ENCODE data around the gene SHISA9.

Gene SHISA9

DNA sequence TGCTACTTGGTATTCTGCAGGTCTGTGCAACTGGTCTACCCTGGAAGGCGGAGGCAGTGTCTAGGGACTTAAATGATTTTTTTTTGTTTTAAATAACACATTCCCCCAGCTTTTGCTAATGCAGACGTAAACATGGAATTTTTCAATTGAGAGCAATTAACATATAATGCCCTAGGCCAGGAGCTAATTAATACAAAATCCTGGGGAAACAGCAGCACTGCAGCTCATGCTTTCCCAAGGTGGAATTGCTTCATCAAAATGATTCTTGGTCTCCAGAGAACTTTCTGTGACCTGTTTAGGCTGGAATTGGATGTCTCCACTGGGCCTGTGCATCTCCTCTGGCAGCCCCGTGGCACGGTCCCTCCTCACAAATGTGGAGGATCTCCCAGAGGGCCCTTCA lies 50.6 kb downstream of the SHISA9 start:
- no peak for DNase-seq (ENCODE audit: low read depth in 2 of 2)

DNA sequence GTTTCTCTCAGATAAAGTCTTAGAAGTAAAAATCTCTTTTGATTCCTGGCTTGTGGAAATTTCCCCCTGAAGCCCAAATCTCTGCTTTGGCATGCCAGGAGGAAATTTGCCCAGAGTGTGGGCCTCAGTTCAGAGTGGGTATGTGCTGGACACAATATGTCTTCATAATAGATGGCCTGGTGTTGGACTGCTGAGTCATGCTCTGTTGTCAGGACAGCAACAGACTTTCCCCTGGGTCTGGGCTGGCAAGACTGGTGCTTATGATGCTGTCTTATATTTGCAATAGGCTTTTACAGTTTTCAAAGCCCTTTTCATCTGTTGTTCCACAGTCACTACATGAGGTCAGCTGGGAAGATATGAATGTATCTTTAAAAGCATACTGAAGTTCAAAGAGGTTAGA lies 57.0 kb downstream of the SHISA9 start:
- DNase-seq (ENCODE audit: low read depth in 2 of 2), result no peak

DNA sequence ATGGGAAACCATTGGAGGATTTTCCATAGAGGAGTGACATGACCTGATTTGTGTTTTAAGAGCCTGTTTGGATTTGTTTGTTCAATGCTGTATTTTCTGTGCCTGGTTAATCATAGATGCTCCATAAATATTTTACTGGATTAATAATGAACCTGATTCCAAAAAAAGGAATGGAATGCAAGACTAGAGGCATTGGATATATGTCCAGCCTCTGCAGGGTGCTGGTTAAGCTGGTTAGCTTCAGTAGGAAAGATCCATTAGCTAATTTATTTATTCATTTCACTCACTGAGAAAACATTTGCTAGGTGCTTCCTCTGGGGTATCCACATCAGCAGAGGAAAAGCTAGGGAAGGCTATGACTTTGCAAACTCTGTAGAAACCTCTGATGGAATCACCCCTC lies 57.7 kb downstream of the SHISA9 start:
- no peak for DNase-seq (ENCODE audit: low read depth in 2 of 2)

DNA sequence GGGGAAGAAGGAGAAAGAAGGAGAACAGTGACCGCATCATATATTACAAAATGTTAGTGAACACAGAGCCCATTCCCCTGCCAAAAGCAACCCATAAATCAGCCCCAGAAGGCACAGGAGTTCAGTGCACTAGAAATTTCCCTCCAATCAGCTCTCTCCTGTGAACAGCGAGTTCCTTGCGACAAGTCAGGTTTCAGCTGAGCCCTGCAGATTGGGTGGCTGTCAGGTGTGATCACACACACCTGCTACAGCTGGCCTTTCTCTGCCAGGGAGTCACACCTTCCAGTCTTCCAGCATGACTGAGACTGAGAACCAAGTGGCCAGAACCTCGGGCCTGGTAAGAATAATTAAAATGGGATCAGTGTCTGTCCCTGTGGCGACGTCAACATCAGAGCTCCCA lies 60.2 kb downstream of the SHISA9 start:
- no peak for DNase-seq (ENCODE audit: low read depth in 2 of 2)

DNA sequence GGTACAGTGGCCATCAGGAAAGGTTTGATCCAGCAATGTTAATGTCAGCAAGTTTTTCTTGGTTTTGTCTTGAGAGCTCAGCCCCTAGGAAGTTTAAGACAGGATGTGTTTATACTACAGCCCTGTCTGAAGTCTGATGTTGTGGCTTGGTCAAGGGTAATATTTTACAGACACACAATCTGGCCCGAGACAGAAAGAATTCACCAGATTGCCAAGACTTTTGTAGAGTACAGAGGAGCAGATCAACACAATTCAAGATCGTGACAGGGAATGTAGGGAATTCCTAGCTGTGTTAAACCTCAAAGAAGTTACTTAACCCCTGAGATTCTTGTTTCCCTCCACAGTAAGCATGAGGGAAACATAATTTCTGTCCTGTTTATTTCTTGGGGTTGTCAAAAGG lies 63.1 kb downstream of the SHISA9 start:
- DNase-seq (ENCODE audit: low read depth in 2 of 2), result no peak

DNA sequence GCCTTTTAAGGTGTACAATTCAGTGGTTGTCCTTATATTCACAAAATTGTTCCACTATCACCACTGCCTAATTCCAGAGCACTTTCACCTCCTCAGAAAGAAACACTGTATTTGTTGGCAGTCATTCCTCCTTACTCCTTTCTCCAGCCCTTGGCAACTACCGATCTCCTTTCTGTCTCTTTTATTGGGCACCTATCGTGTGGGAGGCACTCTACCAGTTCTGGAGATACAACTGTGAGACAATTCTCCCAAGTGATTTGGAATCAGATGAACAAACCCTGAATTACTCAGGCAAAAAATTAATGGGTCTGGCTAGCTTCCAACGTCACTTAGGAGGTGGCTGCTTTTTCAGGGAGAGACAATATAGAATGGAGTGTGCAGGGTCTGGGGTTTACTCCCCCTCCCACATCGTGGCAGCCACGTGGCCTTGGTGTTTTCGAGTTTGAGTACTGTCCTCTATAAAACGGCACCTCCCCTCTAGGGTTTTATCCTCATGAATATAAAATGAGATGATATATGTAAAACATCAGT lies 63.9 kb downstream of the SHISA9 start:
- no peak for DNase-seq (ENCODE audit: low read depth in 2 of 2)

DNA sequence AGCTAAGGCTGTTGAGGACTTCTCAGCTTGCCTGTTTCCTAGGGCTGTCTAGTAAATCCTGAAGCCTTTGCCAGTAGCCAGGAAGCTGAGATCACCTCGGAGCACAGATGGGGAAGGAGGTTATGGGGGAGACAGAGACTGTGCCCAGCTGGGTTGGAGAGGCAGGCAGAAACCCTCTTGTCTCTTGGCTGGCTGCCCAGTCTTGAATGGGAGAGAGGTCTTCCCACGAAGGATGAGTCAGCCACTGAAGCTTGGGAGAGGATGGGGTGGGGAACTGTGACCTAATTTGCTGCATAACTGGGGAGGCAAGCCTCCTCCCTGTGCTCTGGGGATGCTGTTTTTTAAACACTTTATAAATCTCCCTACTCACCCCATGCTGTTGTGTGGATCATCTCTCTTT lies 69.8 kb downstream of the SHISA9 start:
- no peak for DNase-seq (ENCODE audit: low read depth in 2 of 2)

DNA sequence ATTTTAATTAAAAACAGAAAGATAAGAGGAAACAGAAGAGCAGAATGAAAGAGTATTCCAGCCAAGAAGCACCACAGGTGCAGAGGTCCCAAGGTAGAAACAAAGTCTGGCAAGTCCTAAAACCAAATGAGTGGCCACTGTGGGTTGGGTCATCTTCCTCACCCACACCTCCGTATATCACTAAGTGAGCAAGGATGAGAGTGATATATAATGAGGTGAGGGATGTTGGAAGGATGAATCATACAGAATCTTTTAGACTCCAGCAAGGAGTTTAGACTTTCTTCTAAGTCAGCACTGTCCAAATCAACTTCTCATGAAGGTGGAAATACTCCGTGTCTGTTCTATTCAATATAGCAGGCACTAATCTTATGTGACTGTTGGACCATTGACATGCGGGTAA lies 70.8 kb downstream of the SHISA9 start:
- DNase-seq (ENCODE audit: low read depth in 2 of 2), result no peak

DNA sequence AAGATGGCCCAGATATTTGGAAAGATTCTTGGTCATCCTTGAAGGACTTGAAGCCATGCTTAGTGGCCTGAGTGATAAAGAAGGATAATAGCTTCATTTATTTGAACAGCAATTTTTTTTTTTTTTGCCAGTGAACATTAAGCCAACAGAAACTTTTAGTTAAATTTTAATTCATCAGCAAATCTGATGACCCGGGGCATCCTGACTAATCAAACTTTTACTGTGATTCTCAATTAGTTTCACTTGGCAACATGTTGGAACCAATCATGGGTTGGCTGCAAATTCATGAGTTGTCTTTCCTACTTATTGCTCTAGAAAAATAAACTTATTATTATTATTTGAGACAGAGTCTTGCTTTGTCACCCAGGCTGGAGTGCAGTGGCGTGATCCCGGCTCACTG lies 74.4 kb downstream of the SHISA9 start:
- DNase-seq (ENCODE audit: low read depth in 2 of 2), result no peak

DNA sequence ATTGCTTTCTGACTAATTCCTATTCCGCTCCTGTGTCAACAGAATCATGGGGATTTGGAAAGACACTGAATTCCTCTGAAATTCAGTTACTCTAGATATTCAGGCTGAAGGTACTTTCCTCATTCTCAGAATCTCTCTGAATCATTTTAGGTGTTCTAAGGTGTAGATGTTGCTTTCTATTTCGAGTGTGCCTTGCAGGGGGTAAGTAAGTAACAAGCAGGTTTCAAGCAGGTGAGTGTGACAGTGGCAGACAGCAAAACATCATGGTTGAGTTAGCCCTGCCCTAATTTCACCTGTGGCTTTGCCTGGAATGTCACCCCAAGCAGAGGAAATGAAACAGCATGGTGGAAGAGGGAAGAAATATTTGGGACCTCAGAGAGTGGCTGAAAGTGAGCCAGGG lies 75.1 kb downstream of the SHISA9 start:
- no peak for DNase-seq (ENCODE audit: low read depth in 2 of 2)

DNA sequence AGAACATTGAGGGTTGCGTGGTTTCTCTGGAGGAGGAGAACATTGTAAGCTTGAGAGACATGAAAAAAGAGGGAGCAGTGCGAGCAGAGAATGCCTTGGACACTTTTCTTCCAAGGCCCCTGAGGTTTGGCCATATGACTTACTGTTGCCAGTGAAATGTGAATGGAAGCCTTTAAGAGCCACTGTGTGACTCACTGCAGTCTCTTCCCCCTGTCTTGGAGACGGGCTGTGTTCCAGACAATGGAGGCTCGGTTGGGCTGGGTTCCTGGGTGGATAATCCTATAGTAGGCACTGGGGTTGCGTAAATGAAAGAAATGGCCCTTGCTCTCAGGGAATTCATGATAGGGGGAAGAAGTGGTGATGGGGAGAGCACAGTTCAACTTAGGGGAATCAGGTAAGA lies 75.5 kb downstream of the SHISA9 start:
- no peak for DNase-seq (ENCODE audit: low read depth in 2 of 2)

DNA sequence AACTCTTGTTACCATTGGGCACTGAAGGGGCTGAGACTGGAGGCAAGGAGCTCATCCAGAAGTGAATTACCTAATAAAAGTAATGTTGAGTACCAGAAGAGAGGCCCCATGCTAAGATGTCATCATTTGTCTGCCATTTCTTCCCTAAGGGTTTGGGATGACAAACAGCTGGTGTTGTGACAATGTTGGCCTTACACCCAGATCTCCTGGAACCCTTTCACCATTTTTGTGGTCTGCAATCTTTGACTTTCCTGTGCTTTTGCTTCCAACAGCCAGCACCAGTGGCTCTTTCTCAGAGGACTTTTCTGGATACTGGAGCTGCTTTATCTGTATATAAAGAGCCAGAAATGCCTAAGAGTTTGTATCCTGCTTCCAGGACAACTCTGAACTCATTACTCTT lies 84.1 kb downstream of the SHISA9 start:
- DNase-seq (ENCODE audit: low read depth in 2 of 2), result no peak

DNA sequence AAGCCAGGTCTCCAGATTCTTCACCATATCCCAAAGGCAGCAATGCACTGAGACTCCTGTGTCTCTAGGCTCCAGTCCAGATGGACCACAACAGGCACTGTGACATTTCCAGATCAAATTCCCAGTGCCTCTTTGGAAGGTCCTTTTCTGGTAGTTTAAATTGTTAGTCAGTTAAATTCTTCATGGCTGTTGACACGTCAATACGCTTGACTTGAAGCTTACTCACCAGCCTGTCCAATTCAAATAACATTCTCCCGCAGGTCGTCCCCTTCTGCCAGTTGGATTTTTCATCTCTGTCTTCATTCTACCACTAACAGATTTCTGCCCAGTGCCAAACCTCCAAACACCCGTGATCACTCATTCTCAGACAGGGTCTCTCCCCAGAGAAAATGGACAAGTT lies 86.7 kb downstream of the SHISA9 start:
- DNase-seq (ENCODE audit: low read depth in 2 of 2), result no peak

DNA sequence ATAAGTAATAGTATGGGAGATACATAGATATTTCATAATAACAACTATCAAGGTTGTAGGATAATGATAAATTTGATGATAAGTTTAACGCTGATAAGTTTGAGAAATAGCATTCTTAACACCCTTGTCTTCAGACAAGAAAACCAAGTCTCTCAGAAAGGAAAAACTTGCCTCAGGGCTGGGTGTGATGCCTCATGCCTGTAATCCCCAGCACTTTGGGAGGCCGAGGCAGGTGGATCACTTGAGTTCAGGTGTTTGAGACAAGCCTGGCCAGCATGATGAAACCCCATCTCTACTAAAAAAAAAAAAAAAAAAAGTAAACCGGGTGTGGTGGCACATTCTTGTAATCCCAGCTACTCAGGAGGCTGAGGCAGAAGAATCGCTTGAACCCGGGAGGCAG lies 90.7 kb downstream of the SHISA9 start:
- no peak for DNase-seq (ENCODE audit: low read depth in 2 of 2)

DNA sequence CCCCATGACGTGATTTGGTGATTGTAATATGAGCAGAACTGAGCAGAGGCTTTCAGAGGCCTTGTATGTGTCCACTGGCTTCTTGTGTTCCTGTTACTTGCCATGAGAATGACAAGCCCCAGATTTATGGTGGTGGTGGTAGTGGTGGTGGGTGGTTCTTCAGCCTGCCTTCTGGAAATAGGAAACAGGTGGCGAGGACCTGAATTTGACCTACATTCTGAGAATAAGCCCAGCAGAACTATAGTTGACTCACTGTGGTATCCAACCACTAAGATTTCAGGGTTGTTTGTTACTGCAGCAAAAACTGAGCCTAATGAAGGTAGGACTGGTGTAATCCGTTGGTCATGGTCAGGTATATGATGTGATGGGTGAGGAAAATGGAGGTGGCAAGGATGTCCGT lies 93.0 kb downstream of the SHISA9 start:
- no peak for DNase-seq (ENCODE audit: low read depth in 2 of 2)

DNA sequence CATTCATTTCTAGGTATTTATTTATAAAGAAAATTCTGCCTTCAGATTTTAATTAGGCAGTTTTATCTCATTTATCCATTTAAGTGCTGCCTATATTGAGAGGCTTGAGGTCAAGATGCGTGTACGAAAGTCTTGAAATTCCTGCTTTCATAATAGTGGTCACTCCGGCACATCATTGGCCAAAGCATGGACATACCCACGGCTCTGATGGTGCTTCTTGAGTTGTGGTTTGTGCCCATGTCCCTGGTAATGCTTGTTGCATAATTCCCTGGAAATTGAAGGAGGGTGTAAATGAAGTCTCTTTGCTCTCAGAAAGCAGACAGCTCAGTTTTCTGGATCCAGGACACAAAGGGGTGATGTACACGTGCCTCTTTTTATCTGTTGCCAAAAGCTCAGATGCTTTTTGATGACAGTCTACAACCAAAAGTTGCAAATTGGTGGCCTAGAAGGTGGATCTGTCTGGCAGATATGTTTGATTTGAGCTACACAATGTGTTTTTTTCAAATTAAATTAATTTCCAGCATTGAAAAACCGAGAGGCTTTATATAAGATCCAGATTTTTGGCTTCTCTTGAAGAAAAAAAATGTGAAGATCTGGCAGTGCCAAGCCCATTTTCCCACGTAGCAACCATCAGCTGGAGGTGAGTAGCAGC lies 94.4 kb downstream of the SHISA9 start:
- DNase-seq (ENCODE audit: low read depth in 2 of 2), result no peak

DNA sequence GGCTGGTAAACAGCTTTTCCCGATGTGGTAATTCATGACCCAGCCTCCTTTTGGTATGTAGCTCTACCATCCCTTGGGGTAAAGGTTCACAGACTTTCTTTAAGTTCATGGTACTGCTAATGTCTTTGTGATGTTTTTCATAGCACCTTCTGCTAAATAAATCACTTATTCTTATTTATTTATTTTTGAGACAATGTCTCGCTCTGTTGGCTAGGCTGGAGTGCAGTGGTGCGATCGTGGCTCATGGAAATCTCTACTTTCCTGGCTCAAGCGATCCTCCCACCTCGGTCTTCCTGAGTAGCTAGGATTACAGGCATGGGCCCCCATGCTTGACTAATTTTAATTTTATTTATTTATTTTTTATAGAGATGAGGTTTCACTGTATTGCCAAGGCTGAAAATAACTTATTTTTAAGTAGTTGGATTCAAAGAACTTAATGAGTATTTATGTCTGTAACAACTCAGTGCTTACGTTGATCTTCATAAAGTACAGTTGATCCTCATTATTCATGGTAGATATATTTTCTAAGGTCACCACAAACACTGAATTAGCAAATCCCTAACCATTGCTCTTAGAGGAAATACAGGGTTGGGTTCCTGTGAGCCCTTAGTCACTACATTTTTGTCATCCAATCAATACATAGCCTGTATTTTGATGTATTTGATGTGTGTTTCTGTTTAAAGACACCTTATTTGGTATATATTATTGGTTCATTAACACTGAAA lies 97.1 kb downstream of the SHISA9 start:
- no peak for DNase-seq (ENCODE audit: low read depth in 2 of 2)

DNA sequence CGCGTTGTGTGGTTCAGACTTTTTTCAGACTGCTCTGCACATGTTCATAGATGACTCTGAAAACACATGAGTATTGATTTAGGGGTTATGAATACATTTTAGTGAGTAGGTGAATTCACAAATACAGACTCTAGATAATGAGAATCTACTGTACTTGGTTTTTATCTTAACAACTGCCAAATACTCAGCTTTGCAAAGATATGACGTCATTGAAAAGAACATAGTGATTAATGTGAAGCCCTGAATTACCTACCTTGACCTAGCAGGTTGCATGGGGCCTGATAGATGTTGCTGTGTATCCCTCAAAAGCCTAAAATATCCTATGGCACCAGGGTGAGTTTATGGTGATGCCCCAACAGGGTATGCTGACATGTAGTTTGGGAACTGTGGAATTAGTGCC lies 98.0 kb downstream of the SHISA9 start:
- no peak for DNase-seq (ENCODE audit: low read depth in 2 of 2)

DNA sequence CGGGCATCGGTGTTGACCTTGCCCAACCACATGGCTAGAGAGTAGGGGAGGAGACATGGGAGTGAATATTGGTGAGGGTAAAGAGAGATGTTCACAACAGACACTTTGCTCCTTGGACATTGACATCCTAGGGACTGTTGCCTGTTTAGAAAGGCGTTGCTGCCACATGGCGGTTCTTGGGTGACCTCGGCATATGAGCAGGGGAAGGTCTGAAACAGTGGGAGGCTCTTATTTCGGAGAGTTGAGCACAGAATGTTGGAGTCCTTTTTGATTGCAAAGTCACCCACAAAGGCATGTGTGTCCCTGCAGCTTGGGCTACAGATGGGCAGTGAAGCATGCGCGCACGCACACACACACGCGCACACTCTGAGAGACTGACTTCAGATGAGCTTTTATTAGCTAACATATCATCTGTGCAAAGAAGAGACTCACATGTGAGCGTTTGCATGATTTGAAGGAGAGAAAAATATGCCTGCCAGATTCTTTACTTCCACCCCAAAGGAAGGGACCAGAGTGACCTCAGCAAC lies 104.4 kb downstream of the SHISA9 start:
- no peak for DNase-seq (ENCODE audit: low read depth in 2 of 2)

DNA sequence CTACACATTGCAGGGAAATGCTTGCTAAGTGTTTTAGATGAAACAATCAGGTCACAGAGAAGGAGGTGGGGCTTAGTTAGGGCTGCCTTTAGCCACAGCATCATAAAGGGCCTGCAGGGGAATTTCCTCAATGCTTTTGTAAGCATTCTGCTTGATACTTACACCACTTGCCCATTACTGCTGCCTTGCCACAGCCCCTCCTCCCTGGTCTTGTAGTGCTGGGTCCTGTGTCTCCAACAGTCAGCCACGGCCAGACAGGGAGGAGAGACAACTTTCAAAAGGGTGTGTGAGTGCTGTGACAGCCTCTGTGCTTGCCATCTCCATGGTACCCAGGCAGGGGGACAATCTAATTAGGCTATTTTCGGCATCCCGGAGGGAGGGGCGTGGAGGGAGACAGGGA lies 111.2 kb downstream of the SHISA9 start:
- no peak for DNase-seq (ENCODE audit: low read depth in 2 of 2)

DNA sequence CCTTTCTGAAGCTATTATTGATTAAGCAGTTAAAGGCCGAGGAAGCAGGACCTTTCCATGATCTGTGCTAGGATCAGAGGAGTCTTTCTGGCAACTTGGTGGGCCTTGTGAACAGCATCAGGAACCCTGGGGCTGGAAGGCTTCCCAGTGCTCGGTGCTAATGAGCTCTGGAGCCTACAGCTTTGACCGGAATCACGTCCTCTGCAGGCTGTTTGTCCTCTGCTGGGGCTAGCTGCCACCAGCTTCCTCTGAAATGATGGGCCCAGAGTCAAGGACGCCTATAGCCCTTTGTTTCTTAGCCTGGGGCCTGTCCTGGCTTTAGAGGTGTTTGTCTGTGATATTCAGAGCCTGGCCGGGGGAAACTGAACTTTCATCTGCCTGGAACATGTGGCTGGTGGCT lies 111.6 kb downstream of the SHISA9 start:
- no peak for DNase-seq (ENCODE audit: low read depth in 2 of 2)

DNA sequence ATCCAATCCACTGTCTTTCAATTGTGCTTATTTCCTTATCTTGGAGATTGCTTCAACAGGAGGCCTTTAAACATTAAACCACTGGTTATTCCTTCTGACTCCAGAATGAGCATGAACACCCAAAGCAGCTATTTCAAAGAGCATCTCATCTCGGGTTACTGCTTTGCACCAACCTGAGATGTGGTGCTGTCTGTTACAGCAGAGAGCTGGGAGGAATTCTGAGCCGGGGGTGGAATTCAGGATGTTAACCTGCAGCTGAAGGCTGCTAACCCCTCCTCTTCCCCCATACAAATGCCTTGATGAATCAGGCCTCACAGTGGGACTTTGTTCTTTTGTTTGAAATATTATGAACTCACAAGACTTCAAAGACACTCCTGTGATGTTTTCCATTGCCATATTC lies 113.1 kb downstream of the SHISA9 start:
- no peak for DNase-seq (ENCODE audit: low read depth in 2 of 2)

DNA sequence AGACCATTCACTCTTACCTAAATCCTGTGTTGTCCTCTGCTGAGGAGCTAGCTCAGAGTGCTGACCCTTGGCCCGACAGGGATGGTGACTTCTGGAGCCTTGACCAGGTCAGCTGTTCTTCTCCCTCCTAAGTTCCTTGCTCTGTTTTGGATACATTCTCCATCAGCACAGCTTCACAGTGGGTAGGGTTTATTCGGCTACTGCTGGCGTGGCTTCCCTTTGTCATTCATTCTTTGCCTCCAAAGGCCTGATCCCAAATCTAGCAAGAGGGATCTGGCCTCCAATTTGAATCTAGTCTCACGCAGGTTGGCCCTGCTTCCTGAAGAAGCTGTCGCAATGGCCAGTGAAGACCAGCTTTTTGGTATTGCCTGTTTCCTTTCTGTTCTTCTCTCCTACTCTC lies 116.6 kb downstream of the SHISA9 start:
- DNase-seq (ENCODE audit: low read depth in 2 of 2), result no peak
